Measurements from ENCODE around the gene KRT3.

The KRT3 gene

DNA sequence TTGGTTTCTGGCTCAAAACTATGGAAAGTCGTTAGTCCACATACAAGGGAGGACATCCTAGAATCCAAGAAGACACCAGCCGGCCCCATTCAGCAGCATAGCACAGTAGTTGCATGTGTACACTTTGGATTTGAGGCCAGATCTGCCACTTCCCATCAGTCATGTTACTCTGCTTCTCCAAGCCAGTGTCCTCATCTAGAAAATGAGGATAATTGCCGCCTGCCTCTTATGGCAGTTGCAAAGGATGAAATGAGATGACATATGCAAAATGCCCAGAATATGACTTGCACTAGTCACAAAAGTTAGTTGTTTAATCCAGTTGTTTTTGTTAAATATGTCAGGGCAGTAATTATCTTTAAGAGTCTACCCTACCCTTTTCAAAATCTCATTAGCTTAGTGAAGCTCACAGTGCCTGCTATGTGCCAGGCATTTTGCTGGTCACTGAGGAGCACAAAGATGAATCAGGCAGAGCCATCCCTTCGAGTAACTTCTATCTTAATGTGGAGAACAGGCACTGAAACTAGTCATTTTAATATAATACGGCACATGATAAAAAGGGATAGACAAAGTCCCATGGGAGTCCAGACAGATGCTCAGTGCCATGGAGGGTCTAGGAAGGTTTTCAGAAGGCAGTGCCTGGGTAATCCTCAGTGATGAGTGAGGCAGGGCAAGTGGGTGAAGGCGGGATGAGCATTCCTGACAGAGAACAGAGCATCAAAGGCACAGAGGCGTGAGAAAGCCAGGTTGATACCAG lies 12.2 kb downstream of the KRT3 start:
- H3K27ac ChIP-seq (ENCODE audit: low read length, poor library complexity, severe bottlenecking): no peak overlapping the region
- H3K4me3 ChIP-seq (ENCODE audit: insufficient read depth in 1 of 2, low read depth in 1 of 2, low read length in 2 of 2): no peak overlapping the region
- H3K36me3 ChIP-seq (ENCODE audit: control insufficient read depth in 1 of 2, insufficient read depth in 2 of 2, low read depth in 1 of 2, low read length in 2 of 2): no peaks in the 10 kb centered on the region
- no peak overlapping the region for H2BK5ac ChIP-seq (ENCODE audit: low read depth, low read length, poor library complexity, severe bottlenecking)
- no peak overlapping the region for H3K23ac ChIP-seq (ENCODE audit: low read length in 2 of 2)
- no peaks in the 10 kb centered on the region for H3K9me3 ChIP-seq (ENCODE audit: control insufficient read depth, low read length)
- H4K8ac ChIP-seq (ENCODE audit: low read length): no peak overlapping the region
- H2BK12ac ChIP-seq (ENCODE audit: low read length in 2 of 2): no peak overlapping the region
- DNase-seq: no peak
- no peak overlapping the region for H3K4ac ChIP-seq (ENCODE audit: low read depth in 1 of 2, low read length in 2 of 2)
- peaks cover 38 to 82% of the 10 kb centered on the region in 2 experiments for H3K27me3 ChIP-seq (ENCODE audit: control insufficient read depth in 1 of 2, insufficient read depth in 1 of 2, low read length in 2 of 2)
- no peaks in the 10 kb centered on the region for H3K4me1 ChIP-seq (ENCODE audit: control insufficient read depth, insufficient read depth, low read depth, low read length)
- no peak overlapping the region for H2AFZ ChIP-seq (ENCODE audit: low read depth, low read length)
- 76% methylated on average over 6 of the region's 7 CpGs for WGBS
- no peak overlapping the region for H3K18ac ChIP-seq (ENCODE audit: low read depth in 1 of 2, low read length in 2 of 2)
- no peak overlapping the region for H2AK5ac ChIP-seq (ENCODE audit: low read length, severe bottlenecking)
- H2BK120ac ChIP-seq (ENCODE audit: low read depth, low read length): no peak overlapping the region
- no peak overlapping the region for H3K14ac ChIP-seq (ENCODE audit: low read length in 2 of 2)
- H3K9ac ChIP-seq (ENCODE audit: low read length): no peak overlapping the region
- no peak overlapping the region for H2BK15ac ChIP-seq (ENCODE audit: low read depth, poor library complexity, severe bottlenecking)
- H4K91ac ChIP-seq (ENCODE audit: low read length): no peak overlapping the region
- no peaks in the 10 kb centered on the region for H3K79me1 ChIP-seq (replicated peaks; ENCODE audit: low read length, poor library complexity, severe bottlenecking)
- H3K4me2 ChIP-seq (ENCODE audit: low read length, poor library complexity, severe bottlenecking): no peak overlapping the region

DNA sequence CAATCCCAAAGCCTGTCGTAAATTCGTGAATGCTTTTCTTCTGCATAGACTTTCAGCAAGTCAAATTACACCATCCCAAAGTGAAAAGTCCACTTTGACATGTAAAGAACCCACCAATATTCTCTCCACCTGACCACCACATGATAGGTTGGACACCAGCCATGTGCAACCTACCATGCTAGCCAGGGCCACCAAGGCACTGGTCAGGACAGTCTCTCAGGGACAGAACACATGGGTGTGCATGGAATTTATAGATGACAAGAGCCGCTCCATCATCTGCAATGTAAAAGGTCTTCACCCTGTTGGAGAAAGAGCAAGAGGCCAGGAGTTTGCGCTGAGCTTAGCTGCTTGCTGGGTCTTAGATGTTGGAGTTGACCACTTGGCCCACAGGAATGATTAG lies 13.4 kb downstream of the KRT3 start:
- no peak overlapping the region for H3K14ac ChIP-seq (ENCODE audit: low read length in 2 of 2)
- no peak overlapping the region for H2AFZ ChIP-seq (ENCODE audit: low read depth, low read length)
- H3K4ac ChIP-seq (ENCODE audit: low read depth in 1 of 2, low read length in 2 of 2): no peak overlapping the region
- H3K18ac ChIP-seq (ENCODE audit: low read depth in 1 of 2, low read length in 2 of 2): no peak overlapping the region
- H3K27me3 ChIP-seq (ENCODE audit: control insufficient read depth in 1 of 2, insufficient read depth in 1 of 2, low read length in 2 of 2): peaks cover 47 to 84% of the 10 kb centered on the region in 2 experiments
- no peak overlapping the region for H3K27ac ChIP-seq (ENCODE audit: low read length, poor library complexity, severe bottlenecking)
- H2AK5ac ChIP-seq (ENCODE audit: low read length, severe bottlenecking): no peak overlapping the region
- no peaks in the 10 kb centered on the region for H3K9me3 ChIP-seq (ENCODE audit: control insufficient read depth, low read length)
- H4K8ac ChIP-seq (ENCODE audit: low read length): no peak overlapping the region
- DNase-seq: no peak
- H2BK120ac ChIP-seq (ENCODE audit: low read depth, low read length): no peak overlapping the region
- WGBS: 83% methylated on average over 4 of the region's 4 CpGs
- no peak overlapping the region for H3K9ac ChIP-seq (ENCODE audit: low read length)
- no peak overlapping the region for H2BK12ac ChIP-seq (ENCODE audit: low read length in 2 of 2)
- no peak overlapping the region for H3K4me3 ChIP-seq (ENCODE audit: insufficient read depth in 1 of 2, low read depth in 1 of 2, low read length in 2 of 2)
- no peaks in the 10 kb centered on the region for H3K4me1 ChIP-seq (ENCODE audit: control insufficient read depth, insufficient read depth, low read depth, low read length)
- H3K23ac ChIP-seq (ENCODE audit: low read length in 2 of 2): no peak overlapping the region
- no peaks in the 10 kb centered on the region for H3K36me3 ChIP-seq (ENCODE audit: control insufficient read depth in 1 of 2, insufficient read depth in 2 of 2, low read depth in 1 of 2, low read length in 2 of 2)
- H2BK15ac ChIP-seq (ENCODE audit: low read depth, poor library complexity, severe bottlenecking): no peak overlapping the region
- no peaks in the 10 kb centered on the region for H3K79me1 ChIP-seq (replicated peaks; ENCODE audit: low read length, poor library complexity, severe bottlenecking)
- H3K4me2 ChIP-seq (ENCODE audit: low read length, poor library complexity, severe bottlenecking): no peak overlapping the region
- H4K91ac ChIP-seq (ENCODE audit: low read length): no peak overlapping the region
- H2BK5ac ChIP-seq (ENCODE audit: low read depth, low read length, poor library complexity, severe bottlenecking): no peak overlapping the region

DNA sequence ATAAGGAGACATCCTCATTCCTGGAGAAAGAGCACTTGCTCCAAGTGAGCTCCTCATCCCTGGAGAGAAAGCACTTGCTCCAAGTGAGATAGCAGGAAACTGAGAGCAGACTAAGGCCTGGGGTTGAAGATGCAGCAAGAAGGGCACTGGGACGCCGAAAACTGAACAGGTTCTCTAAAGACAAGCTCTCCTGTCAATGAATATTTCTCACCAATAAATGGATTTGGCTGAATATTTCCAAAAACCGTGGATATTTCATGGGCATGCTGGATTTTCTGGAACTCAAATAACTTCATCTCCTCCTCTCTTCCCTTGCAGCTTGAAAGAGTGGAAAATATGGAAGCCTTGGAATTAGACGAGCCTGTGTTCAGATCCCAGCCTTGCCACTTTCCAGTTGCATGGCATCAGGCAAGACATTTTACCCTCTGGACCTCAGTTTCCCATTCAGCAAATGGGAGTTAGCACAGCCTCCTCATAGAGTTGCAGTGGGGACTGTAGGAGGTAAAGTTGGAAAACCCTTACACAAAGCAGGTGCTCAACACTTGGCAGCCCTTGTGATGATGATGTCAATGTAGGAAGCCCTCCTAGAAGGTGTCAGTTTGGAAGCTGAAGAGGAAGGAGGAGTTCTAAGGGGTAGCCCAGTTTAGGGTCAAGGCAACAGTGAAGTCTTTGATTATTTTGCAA lies 14.4 kb downstream of the KRT3 start:
- no peak overlapping the region for H4K8ac ChIP-seq (ENCODE audit: low read length)
- H3K4me1 ChIP-seq (ENCODE audit: control insufficient read depth, insufficient read depth, low read depth, low read length): no peaks in the 10 kb centered on the region
- H3K18ac ChIP-seq (ENCODE audit: low read depth in 1 of 2, low read length in 2 of 2): no peak overlapping the region
- H3K4ac ChIP-seq (ENCODE audit: low read depth in 1 of 2, low read length in 2 of 2): no peak overlapping the region
- H2BK15ac ChIP-seq (ENCODE audit: low read depth, poor library complexity, severe bottlenecking): no peak overlapping the region
- H2BK12ac ChIP-seq (ENCODE audit: low read length in 2 of 2): no peak overlapping the region
- no peak overlapping the region for H3K23ac ChIP-seq (ENCODE audit: low read length in 2 of 2)
- H3K27ac ChIP-seq (ENCODE audit: low read length, poor library complexity, severe bottlenecking): no peak overlapping the region
- H2BK5ac ChIP-seq (ENCODE audit: low read depth, low read length, poor library complexity, severe bottlenecking): no peak overlapping the region
- no peak overlapping the region for H3K14ac ChIP-seq (ENCODE audit: low read length in 2 of 2)
- peaks cover 44 to 84% of the 10 kb centered on the region in 2 experiments for H3K27me3 ChIP-seq (ENCODE audit: control insufficient read depth in 1 of 2, insufficient read depth in 1 of 2, low read length in 2 of 2)
- no peak for DNase-seq
- H2AFZ ChIP-seq (ENCODE audit: low read depth, low read length): no peak overlapping the region
- no peak overlapping the region for H3K9ac ChIP-seq (ENCODE audit: low read length)
- no peaks in the 10 kb centered on the region for H3K79me1 ChIP-seq (replicated peaks; ENCODE audit: low read length, poor library complexity, severe bottlenecking)
- H2AK5ac ChIP-seq (ENCODE audit: low read length, severe bottlenecking): no peak overlapping the region
- no peak overlapping the region for H3K4me2 ChIP-seq (ENCODE audit: low read length, poor library complexity, severe bottlenecking)
- H3K4me3 ChIP-seq (ENCODE audit: insufficient read depth in 1 of 2, low read depth in 1 of 2, low read length in 2 of 2): no peak overlapping the region
- H3K36me3 ChIP-seq (ENCODE audit: control insufficient read depth in 1 of 2, insufficient read depth in 2 of 2, low read depth in 1 of 2, low read length in 2 of 2): no peaks in the 10 kb centered on the region
- H4K91ac ChIP-seq (ENCODE audit: low read length): no peak overlapping the region
- H2BK120ac ChIP-seq (ENCODE audit: low read depth, low read length): no peak overlapping the region
- WGBS: 30% methylated on average over 2 of the region's 4 CpGs
- H3K9me3 ChIP-seq (ENCODE audit: control insufficient read depth, low read length): no peaks in the 10 kb centered on the region

DNA sequence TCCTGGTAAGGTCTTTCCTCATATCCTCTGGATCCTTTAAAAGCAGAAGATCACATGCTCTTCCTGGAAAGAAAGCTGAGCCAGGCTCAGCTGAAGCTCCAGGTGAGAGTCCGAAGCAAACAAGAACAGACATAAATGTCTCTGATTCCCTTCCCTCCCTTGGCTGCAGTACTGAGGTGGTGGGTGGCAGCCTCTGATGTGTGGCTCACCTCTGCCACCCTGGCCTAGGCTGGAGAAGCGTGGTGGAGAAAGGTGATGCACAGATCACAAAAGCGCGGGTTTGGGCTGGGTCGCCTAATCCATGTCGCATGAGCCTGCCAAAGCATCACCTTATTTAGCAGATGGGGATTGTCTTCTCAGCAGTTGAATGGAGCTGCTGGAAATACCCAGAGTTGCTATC lies 16.0 kb downstream of the KRT3 start:
- Histone ChIP-seq H3K9ac (ENCODE audit: low read length) (no peak overlapping the region), H3K36me3 (ENCODE audit: control insufficient read depth in 1 of 2, insufficient read depth in 2 of 2, low read depth in 1 of 2, low read length in 2 of 2) (no peaks in the 10 kb centered on the region), H3K27ac (ENCODE audit: low read length, poor library complexity, severe bottlenecking) (no peak overlapping the region), H3K4me3 (ENCODE audit: insufficient read depth in 1 of 2, low read depth in 1 of 2, low read length in 2 of 2) (no peak overlapping the region), H3K23ac (ENCODE audit: low read length in 2 of 2) (no peak overlapping the region), H2BK15ac (ENCODE audit: low read depth, poor library complexity, severe bottlenecking) (no peak overlapping the region), H3K18ac (ENCODE audit: low read depth in 1 of 2, low read length in 2 of 2) (no peak overlapping the region), H4K91ac (ENCODE audit: low read length) (no peak overlapping the region), H2BK12ac (ENCODE audit: low read length in 2 of 2) (no peak overlapping the region), H3K9me3 (ENCODE audit: control insufficient read depth, low read length) (no peaks in the 10 kb centered on the region), H3K4ac (ENCODE audit: low read depth in 1 of 2, low read length in 2 of 2) (no peak overlapping the region), H2AFZ (ENCODE audit: low read depth, low read length) (no peak overlapping the region), H3K4me1 (ENCODE audit: control insufficient read depth, insufficient read depth, low read depth, low read length) (no peaks in the 10 kb centered on the region), H2BK5ac (ENCODE audit: low read depth, low read length, poor library complexity, severe bottlenecking) (no peak overlapping the region), H2AK5ac (ENCODE audit: low read length, severe bottlenecking) (no peak overlapping the region), H3K79me1 (replicated peaks; ENCODE audit: low read length, poor library complexity, severe bottlenecking) (no peaks in the 10 kb centered on the region), H3K14ac (ENCODE audit: low read length in 2 of 2) (no peak overlapping the region), H4K8ac (ENCODE audit: low read length) (no peak overlapping the region), H3K4me2 (ENCODE audit: low read length, poor library complexity, severe bottlenecking) (no peak overlapping the region), H3K27me3 (ENCODE audit: control insufficient read depth in 1 of 2, insufficient read depth in 1 of 2, low read length in 2 of 2) (peaks cover 48 to 90% of the 10 kb centered on the region in 2 experiments), H2BK120ac (ENCODE audit: low read depth, low read length) (no peak overlapping the region)
- 80% methylated on average over 6 of the region's 6 CpGs for WGBS
- DNase-seq: no peak
